Kidney (tissue), 14 donors: ENCODE results near the gene CYP1A2. TPM values are rescaled to one million over a fixed set of nuclear protein-coding genes. Genes with fewer than 3 reads are reported as not detected.

ENCODE experiments used
- DNase-seq, 5 donors: peaks; one replicate each; pipeline ENCODE4 v3.0.0-alpha.2; 2013 to 2020
- FAIRE-seq: peaks from 2 replicates; lab custom pipeline; 2012; peaks lifted over from hg19 to GRCh38; lab: Jason Lieb, UNC
- H3K27ac ChIP-seq, 2 donors: one replicate each; pipeline ENCODE4 v1.7.0; 2013; ENCODE audit warnings: low read depth in 2 of 2, low read length in 2 of 2, inconsistent platforms in 1 of 2
- H3K27me3 ChIP-seq: one replicate; pipeline ENCODE4 v1.7.1; 2013; ENCODE audit warnings: low read length, inconsistent platforms; ENCODE audit not compliant: control insufficient read depth, insufficient read depth
- H3K36me3 ChIP-seq, 3 donors: one replicate each; pipeline versions ENCODE4 v1.7.0 to v1.7.1; 2013; ENCODE audit warnings: low read length in 3 of 3, control low read depth in 1 of 3, inconsistent platforms in 1 of 3; ENCODE audit not compliant: insufficient read depth in 3 of 3, control insufficient read depth in 2 of 3
- H3K4me1 ChIP-seq, 3 donors: one replicate each; pipeline versions ENCODE4 v1.7.0 to v1.7.1; 2013; ENCODE audit warnings: low read length in 3 of 3, inconsistent platforms in 1 of 3, low read depth in 1 of 3; ENCODE audit not compliant: control insufficient read depth in 2 of 3, insufficient read depth in 2 of 3
- H3K4me3 ChIP-seq, 3 donors: one replicate each; pipeline versions ENCODE4 v1.7.0 to v1.8.1; 2013; ENCODE audit warnings: low read length in 3 of 3, control low read depth in 1 of 3, inconsistent platforms in 1 of 3
- H3K9ac ChIP-seq, 3 donors: one replicate each; pipeline versions ENCODE4 v1.7.0 to v1.7.1; 2013; ENCODE audit warnings: low read length in 3 of 3, control low read depth in 1 of 3, inconsistent platforms in 1 of 3
- H3K9me3 ChIP-seq, 3 donors: one replicate each; pipeline versions ENCODE4 v1.7.0 to v1.7.1; 2013; ENCODE audit warnings: low read length in 3 of 3, control low read depth in 1 of 3, inconsistent platforms in 1 of 3; ENCODE audit not compliant: control insufficient read depth in 2 of 3, insufficient read depth in 1 of 3
- intact Hi-C: fragments of 100-400 bp; cut with DNase I; formaldehyde crosslinking; loops from one replicate; pipeline ENCODE4 v1.11.1; 2022
- polyA plus RNA-seq: library from polyadenylated mRNA; stranded (reverse); fragments of 350-450 nt; fragmentation: Illumina TruSeq; extraction: RNeasy Lipid Tissue Mini Kit (QIAGEN cat#74804); gene quantifications from one replicate; pipeline ENCODE4 v1.2.3, GENCODE V29; 2014; ENCODE audit warnings: low read depth, low replicate concordance; ENCODE audit not compliant: insufficient read depth
- total RNA-seq: library from RNA; stranded (reverse); fragmentation: NEBNext Ultra II Directional; extraction: Animal tissue kit (Norgen Biotek cat#: 25700); gene quantifications from one replicate; pipeline ENCODE4 v1.2.1, GENCODE V29; 2021
- TF ChIP-seq, protein P1 (sequence below): IDR thresholded peaks from 3 replicates; pipeline ENCODE4 v1.5.1; 2012; ENCODE audit warnings: mild to moderate bottlenecking, moderate library complexity, borderline replicate concordance; ENCODE audit not compliant: insufficient read depth; ENCODE audit errors: extremely low read depth
- donor health status: control.
- donor health status: control.
- donor health status: control.
- donor health status: control.
- donor health status: control.
- donor health status: DM: yes; HTN: yes; CAD: no.
- donor health status: Normal renal cell carcinoma (clear cell type).

The CYP1A2 gene
- total and polyA plus RNA-seq, 2 donors from 2014 or later = not detected

DNA sequence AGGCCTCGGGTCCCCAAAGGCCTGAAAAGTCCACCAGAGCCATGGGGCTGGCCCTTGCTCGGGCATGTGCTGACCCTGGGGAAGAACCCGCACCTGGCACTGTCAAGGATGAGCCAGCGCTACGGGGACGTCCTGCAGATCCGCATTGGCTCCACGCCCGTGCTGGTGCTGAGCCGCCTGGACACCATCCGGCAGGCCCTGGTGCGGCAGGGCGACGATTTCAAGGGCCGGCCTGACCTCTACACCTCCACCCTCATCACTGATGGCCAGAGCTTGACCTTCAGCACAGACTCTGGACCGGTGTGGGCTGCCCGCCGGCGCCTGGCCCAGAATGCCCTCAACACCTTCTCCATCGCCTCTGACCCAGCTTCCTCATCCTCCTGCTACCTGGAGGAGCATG lies 1.2 kb downstream of the CYP1A2 start:
- Histone ChIP-seq H3K4me3 (no peak overlapping the region), H3K36me3 (no peaks in the 10 kb centered on the region), H3K27ac (no peak overlapping the region), H3K27me3 (no peaks in the 10 kb centered on the region), H3K9me3 (no peaks in the 10 kb centered on the region), H3K4me1 (no peaks in the 10 kb centered on the region), H3K9ac (no peak overlapping the region)
- FAIRE-seq = no peak
- TF ChIP-seq, protein P1, sequence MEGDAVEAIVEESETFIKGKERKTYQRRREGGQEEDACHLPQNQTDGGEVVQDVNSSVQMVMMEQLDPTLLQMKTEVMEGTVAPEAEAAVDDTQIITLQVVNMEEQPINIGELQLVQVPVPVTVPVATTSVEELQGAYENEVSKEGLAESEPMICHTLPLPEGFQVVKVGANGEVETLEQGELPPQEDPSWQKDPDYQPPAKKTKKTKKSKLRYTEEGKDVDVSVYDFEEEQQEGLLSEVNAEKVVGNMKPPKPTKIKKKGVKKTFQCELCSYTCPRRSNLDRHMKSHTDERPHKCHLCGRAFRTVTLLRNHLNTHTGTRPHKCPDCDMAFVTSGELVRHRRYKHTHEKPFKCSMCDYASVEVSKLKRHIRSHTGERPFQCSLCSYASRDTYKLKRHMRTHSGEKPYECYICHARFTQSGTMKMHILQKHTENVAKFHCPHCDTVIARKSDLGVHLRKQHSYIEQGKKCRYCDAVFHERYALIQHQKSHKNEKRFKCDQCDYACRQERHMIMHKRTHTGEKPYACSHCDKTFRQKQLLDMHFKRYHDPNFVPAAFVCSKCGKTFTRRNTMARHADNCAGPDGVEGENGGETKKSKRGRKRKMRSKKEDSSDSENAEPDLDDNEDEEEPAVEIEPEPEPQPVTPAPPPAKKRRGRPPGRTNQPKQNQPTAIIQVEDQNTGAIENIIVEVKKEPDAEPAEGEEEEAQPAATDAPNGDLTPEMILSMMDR = no peak
- intact Hi-C loops = no loop called here
- no peak for DNase-seq

DNA sequence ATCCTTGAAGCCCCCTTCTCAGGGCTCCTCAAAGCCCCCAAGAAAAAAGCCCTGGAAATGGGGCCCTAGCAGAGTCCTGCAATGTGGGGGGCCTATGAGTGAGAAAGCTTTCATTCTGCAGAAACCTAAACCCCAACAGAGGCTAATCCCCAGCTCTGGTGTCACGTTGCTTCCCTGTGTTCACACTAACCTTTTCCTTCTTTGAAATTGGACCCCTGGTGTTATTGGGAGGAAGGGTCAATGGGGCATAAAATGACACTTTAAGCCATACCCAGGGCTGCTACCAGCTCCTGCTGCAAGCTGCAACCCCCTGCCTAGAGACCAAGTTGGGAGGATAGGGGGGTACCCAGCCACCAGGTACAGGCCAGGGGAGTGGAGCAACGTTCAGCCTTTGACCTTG lies 2.1 kb downstream of the CYP1A2 start:
- TF ChIP-seq, protein P1 = no peak
- no peaks in the 10 kb centered on the region for H3K9me3 ChIP-seq
- intact Hi-C loops = no loop called here
- H3K27me3 ChIP-seq = no peaks in the 10 kb centered on the region
- no peaks in the 10 kb centered on the region for H3K36me3 ChIP-seq
- H3K4me1 ChIP-seq = no peaks in the 10 kb centered on the region
- peak in 3 of 5 donors; percentile 58 to 84 (median 81) for DNase-seq
- no peak overlapping the region for H3K9ac ChIP-seq
- no peak for FAIRE-seq
- no peak overlapping the region for H3K4me3 ChIP-seq
- H3K27ac ChIP-seq = no peak overlapping the region

DNA sequence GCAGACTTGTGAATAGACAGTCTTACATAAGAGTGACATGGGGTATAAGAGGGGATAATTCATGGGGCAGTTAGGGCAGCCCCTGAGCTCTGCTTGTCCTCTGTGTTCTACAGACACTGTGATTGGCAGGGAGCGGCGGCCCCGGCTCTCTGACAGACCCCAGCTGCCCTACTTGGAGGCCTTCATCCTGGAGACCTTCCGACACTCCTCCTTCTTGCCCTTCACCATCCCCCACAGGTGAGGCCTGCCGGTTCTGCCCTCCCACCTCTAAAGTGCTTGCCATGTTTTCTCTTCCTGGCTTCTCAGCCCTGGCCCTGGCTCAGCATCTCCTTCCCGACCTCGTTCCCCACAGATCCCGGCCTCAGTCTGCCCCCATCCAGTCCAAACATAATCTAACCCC lies 3.4 kb downstream of the CYP1A2 start:
- Histone ChIP-seq H3K4me3 (no peak overlapping the region), H3K4me1 (no peaks in the 10 kb centered on the region), H3K27ac (no peak overlapping the region), H3K9ac (no peak overlapping the region), H3K27me3 (no peaks in the 10 kb centered on the region), H3K36me3 (no peaks in the 10 kb centered on the region), H3K9me3 (no peaks in the 10 kb centered on the region)
- TF ChIP-seq, protein P1 = no peak
- FAIRE-seq = no peak
- peak in 1 of 5 donors; percentile 53 for DNase-seq
- intact Hi-C loops = no loop called here

- no peak overlapping the region for H3K9ac ChIP-seq
- H3K27me3 ChIP-seq = no peaks in the 10 kb centered on the region
- TF ChIP-seq, protein P1 = no peak
- no peak overlapping the region for H3K27ac ChIP-seq
- no peaks in the 10 kb centered on the region for H3K4me1 ChIP-seq
- H3K9me3 ChIP-seq = no peaks in the 10 kb centered on the region
- no peak for DNase-seq
- intact Hi-C loops = no loop called here
- FAIRE-seq = no peak
- no peak overlapping the region for H3K4me3 ChIP-seq
- no peaks in the 10 kb centered on the region for H3K36me3 ChIP-seq
Measured at GRCh38 chr15:74752531-74752930, 3.9 kb downstream of the CYP1A2 start.
